Measurements from ENCODE around the gene PPARG.

DNA sequence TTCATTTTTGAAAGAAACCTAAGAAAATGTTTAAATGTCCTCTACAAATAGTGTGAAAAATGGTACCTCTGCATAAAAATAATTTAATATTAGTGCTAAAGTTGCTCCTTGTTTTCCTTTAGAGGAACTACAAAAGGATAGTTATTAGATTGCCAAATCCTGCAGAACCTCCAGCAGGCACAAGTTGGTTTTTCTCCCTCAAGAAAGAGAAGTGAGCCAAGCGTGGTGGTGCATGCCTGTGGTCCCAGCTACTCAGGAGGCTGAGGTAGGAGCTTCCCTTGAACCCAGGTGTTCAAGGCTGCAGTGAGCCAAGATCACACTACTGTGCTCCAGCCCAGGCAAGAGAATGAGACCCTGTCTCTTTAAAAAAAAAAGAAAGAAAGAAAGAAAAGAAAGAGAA is 110.4 kb downstream of the PPARG start:
- TF ChIP-seq, protein P1, sequence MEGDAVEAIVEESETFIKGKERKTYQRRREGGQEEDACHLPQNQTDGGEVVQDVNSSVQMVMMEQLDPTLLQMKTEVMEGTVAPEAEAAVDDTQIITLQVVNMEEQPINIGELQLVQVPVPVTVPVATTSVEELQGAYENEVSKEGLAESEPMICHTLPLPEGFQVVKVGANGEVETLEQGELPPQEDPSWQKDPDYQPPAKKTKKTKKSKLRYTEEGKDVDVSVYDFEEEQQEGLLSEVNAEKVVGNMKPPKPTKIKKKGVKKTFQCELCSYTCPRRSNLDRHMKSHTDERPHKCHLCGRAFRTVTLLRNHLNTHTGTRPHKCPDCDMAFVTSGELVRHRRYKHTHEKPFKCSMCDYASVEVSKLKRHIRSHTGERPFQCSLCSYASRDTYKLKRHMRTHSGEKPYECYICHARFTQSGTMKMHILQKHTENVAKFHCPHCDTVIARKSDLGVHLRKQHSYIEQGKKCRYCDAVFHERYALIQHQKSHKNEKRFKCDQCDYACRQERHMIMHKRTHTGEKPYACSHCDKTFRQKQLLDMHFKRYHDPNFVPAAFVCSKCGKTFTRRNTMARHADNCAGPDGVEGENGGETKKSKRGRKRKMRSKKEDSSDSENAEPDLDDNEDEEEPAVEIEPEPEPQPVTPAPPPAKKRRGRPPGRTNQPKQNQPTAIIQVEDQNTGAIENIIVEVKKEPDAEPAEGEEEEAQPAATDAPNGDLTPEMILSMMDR (IDR thresholded peaks at IDR 0.05 in 8 of 11, conservative IDR thresholded peaks at IDR 0.05 in 3 of 11) = no peak
- no peak for TF ChIP-seq POLR2A (IDR thresholded peaks at IDR 0.05)

All from spleen (tissue), 7 donors.